Transverse colon (tissue), 4 donors: ENCODE data around the gene NCKAP5. TPM values are rescaled to one million over a fixed set of nuclear protein-coding genes. Genes with fewer than 3 reads are reported as not detected.

Source experiments
- DNase-seq: peaks from one replicate; pipeline ENCODE4 v3.0.0-alpha.2; 2019
- H3K27ac ChIP-seq, 4 donors: fragments of 200-600 bp; sonication (generic); 2 replicates each; pipeline ENCODE4 v1.5.1; 2016 to 2018; ENCODE audit warnings: inconsistent platforms in 4 of 4
- H3K27me3 ChIP-seq: fragments of 200-600 bp; sonication (generic); 2 replicates; pipeline ENCODE4 v1.5.1; 2017; ENCODE audit warnings: inconsistent platforms
- H3K36me3 ChIP-seq, 4 donors: fragments of 200-600 bp; sonication (generic); 2 replicates each; pipeline ENCODE4 v1.5.1; 2017 to 2019; ENCODE audit warnings: inconsistent platforms in 4 of 4
- H3K4me1 ChIP-seq, 4 donors: fragments of 200-600 bp; sonication (generic); 2 replicates each; pipeline ENCODE4 v1.5.1; 2017 to 2020; ENCODE audit warnings: inconsistent platforms in 4 of 4
- H3K4me3 ChIP-seq, 4 donors: fragments of 200-600 bp; sonication (generic); 1 replicate in 1 of 4; 2 replicates in 3 of 4; pipeline versions ENCODE4 v1.5.1 to v1.6.1; 2017 to 2019; ENCODE audit warnings: inconsistent platforms in 4 of 4
- H3K9me3 ChIP-seq, 2 donors: fragments of 200-600 bp; sonication (generic); 2 replicates each; pipeline ENCODE4 v1.5.1; 2017 to 2019; ENCODE audit warnings: inconsistent platforms in 2 of 2
- EP300 ChIP-seq: sonication (generic); formaldehyde crosslinking; IDR thresholded peaks from one replicate; pipeline ENCODE4 v1.6.1; 2017; ENCODE audit warnings: antibody characterized with exemption, low read depth
- POLR2A ChIP-seq: fragments of 450-650 bp; IDR thresholded peaks from one replicate; pipeline ENCODE4 v1.6.1; 2016; ENCODE audit warnings: antibody characterized with exemption, mild to moderate bottlenecking, moderate library complexity
- POLR2AphosphoS5 ChIP-seq, 3 donors: sonication (generic); formaldehyde crosslinking; IDR thresholded peaks; one replicate each; pipeline ENCODE4 v1.6.1; 2016; ENCODE audit warnings: antibody characterized with exemption in 3 of 3
- WGBS, 2 donors: methylation state at CpG; one replicate each; pipeline ENCODE4 v1.1.5; 2018; ENCODE audit warnings: low coverage in 1 of 2; 5-methylcytosine and 5-hydroxymethylcytosine counted together
- in situ Hi-C, 4 donors: fragments of 200-750 bp; cut with MboI; loops; one replicate each; pipeline versions ENCODE4 v1.15.0 to v1.15.1; 2017; ENCODE audit warnings: low sequenced_read_pairs in 3 of 4, low pct_ligation_motif_present in 1 of 4, low pct_unique_long_range_greater_than_20kb in 1 of 4
- intact Hi-C: fragments of 100-400 bp; cut with DNase I; formaldehyde crosslinking; loops from one replicate; pipeline ENCODE4 v1.15.1; 2023; ENCODE audit warnings: low total_unique reads
- total RNA-seq, 4 donors: library from RNA; depleted of rRNA; stranded (reverse); fragments of >200 nt; gene quantifications; one replicate each; pipeline ENCODE4 v1.1.0, GENCODE V29; 2016
- TF ChIP-seq, protein P1 (sequence below), 5 experiments: fragments of 200-600 bp in 3 of 5; fragments of 450-650 bp in 2 of 5; sonication (generic) in 3 of 5; IDR thresholded peaks; 1 replicate in 2 of 5; 2 replicates in 3 of 5; pipeline ENCODE4 v1.5.1; 2016 to 2017; ENCODE audit warnings: antibody characterized with exemption in 5 of 5, inconsistent platforms in 3 of 5, mild to moderate bottlenecking in 2 of 5, moderate library complexity in 1 of 5

Gene NCKAP5
- total RNA-seq, 4 donors from 2014 or later = 1.1 to 10.9 (median 5.0) TPM

- Histone ChIP-seq H3K36me3 (no peaks in the 10 kb centered on the region), H3K9me3 (no peaks in the 10 kb centered on the region), H3K27me3 (no peaks in the 10 kb centered on the region), H3K27ac (no peak overlapping the region), H3K4me1 (no peaks in the 10 kb centered on the region), H3K4me3 (no peak overlapping the region)
- DNase-seq = no peak
- in situ Hi-C loops = no loop called here
- WGBS, 2 donors = 40 to 58% methylated on average over 6 to 7 of the region's 7 CpGs
- TF ChIP-seq, protein P1, sequence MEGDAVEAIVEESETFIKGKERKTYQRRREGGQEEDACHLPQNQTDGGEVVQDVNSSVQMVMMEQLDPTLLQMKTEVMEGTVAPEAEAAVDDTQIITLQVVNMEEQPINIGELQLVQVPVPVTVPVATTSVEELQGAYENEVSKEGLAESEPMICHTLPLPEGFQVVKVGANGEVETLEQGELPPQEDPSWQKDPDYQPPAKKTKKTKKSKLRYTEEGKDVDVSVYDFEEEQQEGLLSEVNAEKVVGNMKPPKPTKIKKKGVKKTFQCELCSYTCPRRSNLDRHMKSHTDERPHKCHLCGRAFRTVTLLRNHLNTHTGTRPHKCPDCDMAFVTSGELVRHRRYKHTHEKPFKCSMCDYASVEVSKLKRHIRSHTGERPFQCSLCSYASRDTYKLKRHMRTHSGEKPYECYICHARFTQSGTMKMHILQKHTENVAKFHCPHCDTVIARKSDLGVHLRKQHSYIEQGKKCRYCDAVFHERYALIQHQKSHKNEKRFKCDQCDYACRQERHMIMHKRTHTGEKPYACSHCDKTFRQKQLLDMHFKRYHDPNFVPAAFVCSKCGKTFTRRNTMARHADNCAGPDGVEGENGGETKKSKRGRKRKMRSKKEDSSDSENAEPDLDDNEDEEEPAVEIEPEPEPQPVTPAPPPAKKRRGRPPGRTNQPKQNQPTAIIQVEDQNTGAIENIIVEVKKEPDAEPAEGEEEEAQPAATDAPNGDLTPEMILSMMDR (IDR thresholded peaks at IDR 0.05) = no peak
- TF ChIP-seq EP300 (no peak), POLR2AphosphoS5 (IDR thresholded peaks at IDR 0.05) (no peak), POLR2A (no peak)
- intact Hi-C loops = no loop called here
These were observed 672.2 kb downstream of the NCKAP5 start for GRCh38 chr2:132896073-132896472.

DNA sequence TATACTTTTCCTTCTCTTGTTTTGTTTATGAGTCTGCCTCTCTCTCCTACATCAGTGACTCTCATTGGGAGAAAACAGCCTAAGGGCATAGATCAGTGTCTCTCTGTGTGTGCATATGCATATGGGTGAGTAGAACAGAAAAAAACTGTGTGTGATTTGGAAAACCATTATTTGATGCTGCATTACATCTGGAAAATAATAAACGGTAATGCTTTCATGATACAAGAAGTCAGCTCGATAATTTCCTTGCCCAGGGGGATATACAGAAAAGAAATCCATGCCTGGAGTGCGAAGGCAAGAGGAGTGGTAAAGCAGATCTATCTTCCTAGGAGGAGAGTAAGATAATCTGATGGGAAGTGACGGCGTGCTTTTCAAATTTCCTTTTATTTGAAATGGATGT, 676.8 kb downstream of the NCKAP5 start:
- TF ChIP-seq, protein P1 (IDR thresholded peaks at IDR 0.05) = no peak
- TF ChIP-seq EP300 (no peak), POLR2A (no peak), POLR2AphosphoS5 (IDR thresholded peaks at IDR 0.05) (no peak)
- H3K27me3 ChIP-seq = no peaks in the 10 kb centered on the region
- intact Hi-C loops (no loop called here), in situ Hi-C loops (no loop called here)
- no peak overlapping the region for H3K4me3 ChIP-seq
- no peaks in the 10 kb centered on the region for H3K4me1 ChIP-seq
- DNase-seq = no peak
- H3K27ac ChIP-seq = no peak overlapping the region
- no peaks in the 10 kb centered on the region for H3K36me3 ChIP-seq
- H3K9me3 ChIP-seq = no peaks in the 10 kb centered on the region
- WGBS, 2 donors = 88 to 91% methylated on average over 5 of the region's 5 CpGs

DNA sequence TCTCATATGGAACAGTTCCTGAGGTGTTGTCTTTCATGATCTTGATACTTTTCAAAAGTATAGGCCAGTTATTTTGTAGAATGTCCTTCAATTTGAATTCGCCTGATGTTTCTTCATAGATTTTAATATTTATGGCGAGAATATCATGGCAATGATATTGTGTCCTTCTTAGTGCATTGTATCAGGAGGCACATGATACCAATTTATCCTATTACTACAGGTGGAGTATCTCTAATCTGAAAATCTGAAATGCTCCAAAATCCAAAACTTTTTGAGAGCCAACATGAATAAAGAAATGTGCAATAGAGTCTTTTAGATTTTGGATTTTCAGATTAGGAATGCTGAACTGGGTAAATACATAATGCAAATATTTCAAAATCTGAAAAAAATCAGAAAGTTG, 681.7 kb downstream of the NCKAP5 start:
- in situ Hi-C loops (no loop called here), intact Hi-C loops (no loop called here)
- Histone ChIP-seq H3K4me3 (no peak overlapping the region), H3K27ac (no peak overlapping the region), H3K36me3 (no peaks in the 10 kb centered on the region), H3K27me3 (no peaks in the 10 kb centered on the region), H3K4me1 (no peaks in the 10 kb centered on the region), H3K9me3 (peaks cover 0 to 3% of the 10 kb centered on the region in 2 donors)
- TF ChIP-seq EP300 (no peak), POLR2A (no peak), POLR2AphosphoS5 (IDR thresholded peaks at IDR 0.05) (no peak)
- TF ChIP-seq, protein P1 (IDR thresholded peaks at IDR 0.05) = no peak
- 65 to 71% methylated on average over 2 of the region's 2 CpGs for WGBS, 2 donors
- no peak for DNase-seq

GRCh38 chr2:132884705-132885104, 683.6 kb downstream of the NCKAP5 start:
- Histone ChIP-seq H3K27me3 (no peaks in the 10 kb centered on the region), H3K9me3 (peaks cover 0 to 3% of the 10 kb centered on the region in 2 donors), H3K27ac (no peak overlapping the region), H3K4me1 (no peaks in the 10 kb centered on the region), H3K36me3 (no peaks in the 10 kb centered on the region), H3K4me3 (no peak overlapping the region)
- DNase-seq = no peak
- in situ Hi-C loops (no loop called here), intact Hi-C loops (no loop called here)
- 37 to 38% methylated on average over 6 of the region's 6 CpGs for WGBS, 2 donors
- TF ChIP-seq, protein P1 (IDR thresholded peaks at IDR 0.05) = no peak
- TF ChIP-seq EP300 = no peak
- TF ChIP-seq POLR2A = no peak
- no peak for TF ChIP-seq POLR2AphosphoS5 (IDR thresholded peaks at IDR 0.05)
